ENCODE results near the gene GLS. TPM values are rescaled to one million over a fixed set of nuclear protein-coding genes. Genes with fewer than 3 reads are reported as not detected.

The GLS gene
- total and polyA plus RNA-seq, 2 donors (not counting 1 experiment from before 2014, with no cell fraction given): 32.5 to 195 TPM

GRCh38 chr2:190948671-190949070 is 68.0 kb downstream of the GLS start:
- WGBS (ENCODE audit: insufficient coverage): 85% methylated on average over 2 of the region's 2 CpGs
- ChIA-PET POLR2A (no interaction called here), CTCF (interaction anchor here (1.3 to 4.3 kb wide), 3 partner anchors 36 to 169 kb away, joined by 3 to 32 read pairs (median 4); no protein-coding TSS in a partner anchor)
- H3K9me3 ChIP-seq (ENCODE audit: control extremely low read depth in 1 of 3, control insufficient read depth in 2 of 3, insufficient read depth in 1 of 3, low read length in 2 of 3): no peaks in the 10 kb centered on the region
- no peaks in the 10 kb centered on the region for H4K20me1 ChIP-seq (ENCODE audit: control insufficient read depth, insufficient read depth, low read length, poor library complexity, severe bottlenecking)
- no peak overlapping the region for H3K4me3 ChIP-seq (ENCODE audit: control extremely low read depth in 1 of 5, extremely low read depth in 1 of 5, insufficient read depth in 1 of 5, low read depth in 2 of 5, low read length in 4 of 5)
- H3K27ac ChIP-seq (ENCODE audit: low read length in 2 of 2): no peak overlapping the region
- Mint-ChIP-seq H3K27ac (no peak overlapping the region), H3K27me3 (no peaks in the 10 kb centered on the region), H3K4me3 (no peak overlapping the region), H3K4me1 (peaks cover 16% of the 10 kb centered on the region), H3K9me3 (ENCODE audit: insufficient read depth) (no peaks in the 10 kb centered on the region)
- H3K9ac ChIP-seq (ENCODE audit: low read length): no peak overlapping the region
- H2AFZ ChIP-seq (ENCODE audit: insufficient read depth, low read depth, low read length, poor library complexity, severe bottlenecking): no peak overlapping the region
- TF ChIP-seq EZH2 (IDR thresholded peaks at IDR 0.05; ENCODE audit: borderline replicate concordance, insufficient read depth, low read depth, low read length, poor library complexity, severe bottlenecking): no peak
- H3K27me3 ChIP-seq (replicated peaks in 1 of 4; ENCODE audit: control extremely low read depth in 1 of 4, control insufficient read depth in 3 of 4, insufficient read depth in 4 of 4, low read length in 3 of 4): no peaks in the 10 kb centered on the region
- H3K79me2 ChIP-seq (ENCODE audit: control insufficient read depth, insufficient read depth, low read length): no peaks in the 10 kb centered on the region
- peaks cover 14 to 18% of the 10 kb centered on the region in 2 donors for H3K4me1 ChIP-seq (ENCODE audit: control insufficient read depth in 2 of 2, insufficient read depth in 2 of 2, low read length in 2 of 2)
- H3K36me3 ChIP-seq (replicated peaks in 1 of 2; ENCODE audit: control extremely low read depth in 1 of 2, control insufficient read depth in 1 of 2, extremely low read depth in 1 of 2, insufficient read depth in 2 of 2, low read length in 1 of 2): peaks cover 0 to 2% of the 10 kb centered on the region in 2 experiments
- ATAC-seq (ENCODE audit: low read depth) (no peak), DNase-seq (no peak)
- intact Hi-C loops (cut with micrococcal nuclease): loop anchor here (1.0 kb wide), 1 partner anchor 98 kb away; no protein-coding TSS in a partner anchor
- no peak overlapping the region for H3K4me2 ChIP-seq (replicated peaks; ENCODE audit: low read depth, low read length, poor library complexity, severe bottlenecking)

- ChIA-PET POLR2A (interaction anchor here (0.6 kb wide), 1 partner anchor 70 kb away, joined by 4 read pairs; no protein-coding TSS in a partner anchor), CTCF (interaction anchor here (0.5 to 1.2 kb wide), 3 partner anchors 10 to 605 kb away, joined by 3 to 4 read pairs (median 3); no protein-coding TSS in a partner anchor)
- Mint-ChIP-seq H3K4me3 (no peak overlapping the region), H3K27ac (no peak overlapping the region), H3K4me1 (peaks cover 16% of the 10 kb centered on the region), H3K9me3 (ENCODE audit: insufficient read depth) (no peaks in the 10 kb centered on the region), H3K27me3 (no peaks in the 10 kb centered on the region)
- no peak overlapping the region for H3K9ac ChIP-seq (ENCODE audit: low read length)
- H3K27ac ChIP-seq (ENCODE audit: low read length in 2 of 2): no peak overlapping the region
- H2AFZ ChIP-seq (ENCODE audit: insufficient read depth, low read depth, low read length, poor library complexity, severe bottlenecking): no peak overlapping the region
- no peak overlapping the region for H3K4me2 ChIP-seq (replicated peaks; ENCODE audit: low read depth, low read length, poor library complexity, severe bottlenecking)
- H3K36me3 ChIP-seq (replicated peaks in 1 of 2; ENCODE audit: control extremely low read depth in 1 of 2, control insufficient read depth in 1 of 2, extremely low read depth in 1 of 2, insufficient read depth in 2 of 2, low read length in 1 of 2): no peaks in the 10 kb centered on the region
- ATAC-seq (ENCODE audit: low read depth) (no peak), DNase-seq (no peak)
- H3K27me3 ChIP-seq (replicated peaks in 1 of 4; ENCODE audit: control extremely low read depth in 1 of 4, control insufficient read depth in 3 of 4, insufficient read depth in 4 of 4, low read length in 3 of 4): no peaks in the 10 kb centered on the region
- intact Hi-C loops (cut with micrococcal nuclease): no loop called here
- no peaks in the 10 kb centered on the region for H4K20me1 ChIP-seq (ENCODE audit: control insufficient read depth, insufficient read depth, low read length, poor library complexity, severe bottlenecking)
- H3K79me2 ChIP-seq (ENCODE audit: control insufficient read depth, insufficient read depth, low read length): no peaks in the 10 kb centered on the region
- no peaks in the 10 kb centered on the region for H3K9me3 ChIP-seq (ENCODE audit: control extremely low read depth in 1 of 3, control insufficient read depth in 2 of 3, insufficient read depth in 1 of 3, low read length in 2 of 3)
- TF ChIP-seq CTCF (IDR thresholded peaks at IDR 0.05) (no peak), EZH2 (IDR thresholded peaks at IDR 0.05; ENCODE audit: borderline replicate concordance, insufficient read depth, low read depth, low read length, poor library complexity, severe bottlenecking) (no peak)
- peaks cover 14 to 18% of the 10 kb centered on the region in 2 donors for H3K4me1 ChIP-seq (ENCODE audit: control insufficient read depth in 2 of 2, insufficient read depth in 2 of 2, low read length in 2 of 2)
- 93% methylated on average over 3 of the region's 3 CpGs for WGBS (ENCODE audit: insufficient coverage)
- no peak overlapping the region for H3K4me3 ChIP-seq (ENCODE audit: control extremely low read depth in 1 of 5, extremely low read depth in 1 of 5, insufficient read depth in 1 of 5, low read depth in 2 of 5, low read length in 4 of 5)
These were observed 70.0 kb downstream of the GLS start for GRCh38 chr2:190950566-190950991.
